H1 (cell line): Measurements from ENCODE around the gene AHI1. TPM values are rescaled to one million over a fixed set of nuclear protein-coding genes. Genes with fewer than 3 reads are reported as not detected.

Experiments used
- CTCF ChIA-PET: fragments of 300-600 bp; sonication (Branson Sonifier 250); formaldehyde crosslinking; loops from one replicate; lab custom pipeline; 2021; ENCODE audit not compliant: partially characterized antibody; lab: Charles Lee
- POLR2A ChIA-PET: fragments of 300-600 bp; sonication (Branson Sonifier 250); formaldehyde crosslinking; loops from one replicate; lab custom pipeline; 2021; ENCODE audit warnings: inconsistent platforms; ENCODE audit not compliant: partially characterized antibody; lab: Charles Lee
- DNase-seq, 2 experiments: peaks; one replicate each; pipeline versions ENCODE4 v3.0.0 to v3.0.0-alpha.2; 2010 to 2022; ENCODE audit warnings: low spot score in 2 of 2, low read depth in 1 of 2, mixed read lengths in 1 of 2
- FAIRE-seq: peaks from 2 replicates; lab custom pipeline; 2011; peaks lifted over from hg19 to GRCh38; lab: Jason Lieb, UNC
- H2AFZ ChIP-seq: 2 replicates; pipeline ENCODE4 v1.8.1; 2012; ENCODE audit warnings: low read length, inconsistent platforms
- H2AK5ac ChIP-seq: 2 replicates; pipeline ENCODE4 v1.6.1; 2013; ENCODE audit warnings: low read depth, low read length
- H2BK120ac ChIP-seq: replicated peaks from 2 replicates; pipeline ENCODE3; 2013; ENCODE audit warnings: low read depth, low read length, inconsistent platforms
- H2BK12ac ChIP-seq: 2 replicates; pipeline ENCODE4 v1.6.1; 2013; ENCODE audit warnings: low read depth, low read length
- H2BK15ac ChIP-seq: 2 replicates; pipeline ENCODE4 v1.6.1; 2013; ENCODE audit warnings: low read length
- H2BK20ac ChIP-seq: 2 replicates; pipeline ENCODE4 v1.6.1; 2013; ENCODE audit warnings: low read length
- H2BK5ac ChIP-seq: 2 replicates; pipeline ENCODE4 v1.6.1; 2013; ENCODE audit warnings: low read depth, low read length
- H3K14ac ChIP-seq: 2 replicates; pipeline ENCODE4 v1.6.1; 2013; ENCODE audit warnings: inconsistent platforms; ENCODE audit not compliant: insufficient read length
- H3K18ac ChIP-seq: 2 replicates; pipeline ENCODE4 v1.6.1; 2013; ENCODE audit warnings: low read length; ENCODE audit errors: extremely low read depth
- H3K23ac ChIP-seq: 2 replicates; pipeline ENCODE4 v1.6.1; 2013; ENCODE audit warnings: inconsistent platforms; ENCODE audit not compliant: insufficient read length
- H3K23me2 ChIP-seq: 2 replicates; pipeline ENCODE4 v1.6.1; 2013; ENCODE audit warnings: low read depth, low read length
- H3K27ac ChIP-seq: 2 replicates; pipeline ENCODE4 v1.6.1; 2011; ENCODE audit warnings: low read depth, low read length, inconsistent platforms
- H3K27me3 ChIP-seq, 4 experiments: replicated peaks in 1 of 4; 1 replicate in 1 of 4; 2 replicates in 3 of 4; pipeline versions ENCODE4 v1.6.1 to v1.8.1; 2011 to 2013; ENCODE audit warnings: low read length in 3 of 4, mild to moderate bottlenecking in 3 of 4, inconsistent platforms in 2 of 4, mixed read lengths in 2 of 4, moderate library complexity in 1 of 4; ENCODE audit not compliant: control insufficient read depth in 3 of 4, insufficient read depth in 3 of 4; ENCODE audit errors: extremely low read depth in 1 of 4
- H3K36me3 ChIP-seq, 4 experiments: 2 replicates each; pipeline versions ENCODE4 v1.6.1 to v1.8.1; 2011 to 2013; ENCODE audit warnings: mild to moderate bottlenecking in 4 of 4, low read length in 3 of 4, moderate library complexity in 2 of 4, control low read depth in 1 of 4, inconsistent platforms in 1 of 4; ENCODE audit not compliant: insufficient read depth in 4 of 4, control insufficient read depth in 2 of 4
- H3K4ac ChIP-seq: replicated peaks from 2 replicates; pipeline ENCODE3; 2013; ENCODE audit warnings: low read length, low read depth, mixed read lengths, inconsistent platforms; ENCODE audit not compliant: insufficient read length
- H3K4me1 ChIP-seq, 4 experiments: replicated peaks in 1 of 4; 1 replicate in 1 of 4; 2 replicates in 3 of 4; pipeline versions ENCODE4 v1.6.1 to v1.8.1; 2011 to 2013; ENCODE audit warnings: low read length in 3 of 4, inconsistent platforms in 2 of 4, mixed read lengths in 1 of 4; ENCODE audit not compliant: insufficient read depth in 4 of 4, control insufficient read depth in 3 of 4
- H3K4me2 ChIP-seq, 2 experiments: 2 replicates each; pipeline versions ENCODE4 v1.6.1 to v1.8.1; 2011 to 2013; ENCODE audit warnings: low read depth in 2 of 2, low read length in 2 of 2, control low read depth in 1 of 2, inconsistent platforms in 1 of 2, mild to moderate bottlenecking in 1 of 2; ENCODE audit not compliant: insufficient read depth in 1 of 2
- H3K4me3 ChIP-seq, 4 experiments: fragments of 200-600, 300-600 bp in 1 of 4; sonication (generic), shearing (Covaris generic), sonication (Bioruptor Twin) in 1 of 4; 2 replicates each; pipeline versions ENCODE4 v1.5.1 to v1.8.1; 2011 to 2016; ENCODE audit warnings: low read length in 4 of 4, low read depth in 3 of 4, control low read depth in 2 of 4, inconsistent platforms in 2 of 4, mild to moderate bottlenecking in 2 of 4, mixed read lengths in 1 of 4, moderate library complexity in 1 of 4; ENCODE audit not compliant: insufficient read depth in 2 of 4; ENCODE audit errors: extremely low read depth in 1 of 4
- H3K56ac ChIP-seq: replicated peaks from 2 replicates; pipeline ENCODE3; 2013; ENCODE audit warnings: low read depth, mild to moderate bottlenecking, mixed read lengths, low read length, inconsistent platforms; ENCODE audit not compliant: insufficient read length
- H3K79me1 ChIP-seq: 2 replicates; pipeline ENCODE4 v1.6.1; 2013; ENCODE audit warnings: low read depth, low read length, control low read depth
- H3K79me2 ChIP-seq, 2 experiments: 2 replicates each; pipeline versions ENCODE4 v1.6.1 to v1.8.1; 2012 to 2013; ENCODE audit warnings: low read length in 2 of 2, mild to moderate bottlenecking in 2 of 2, inconsistent platforms in 1 of 2; ENCODE audit not compliant: insufficient read depth in 2 of 2, control insufficient read depth in 1 of 2
- H3K9ac ChIP-seq, 4 experiments: replicated peaks in 1 of 4; 1 replicate in 1 of 4; 2 replicates in 3 of 4; pipeline versions ENCODE4 v1.6.1 to v1.8.1; 2011 to 2013; ENCODE audit warnings: low read depth in 3 of 4, low read length in 3 of 4, control low read depth in 2 of 4, mild to moderate bottlenecking in 2 of 4, moderate library complexity in 2 of 4, inconsistent platforms in 1 of 4; ENCODE audit errors: extremely low read depth in 1 of 4
- H3K9me3 ChIP-seq, 2 experiments: 2 replicates each; pipeline versions ENCODE4 v1.6.1 to v1.8.1; 2012 to 2013; ENCODE audit warnings: mild to moderate bottlenecking in 2 of 2, moderate library complexity in 2 of 2, control low read depth in 1 of 2, inconsistent platforms in 1 of 2, low read depth in 1 of 2, low read length in 1 of 2, mixed read lengths in 1 of 2; ENCODE audit not compliant: insufficient read depth in 2 of 2
- H4K20me1 ChIP-seq, 2 experiments: replicated peaks in 1 of 2; 2 replicates each; pipeline versions ENCODE3 to v1.8.1; 2011 to 2013; ENCODE audit warnings: inconsistent platforms in 2 of 2, low read length in 2 of 2, mild to moderate bottlenecking in 1 of 2; ENCODE audit not compliant: insufficient read depth in 2 of 2, control insufficient read depth in 1 of 2
- H4K5ac ChIP-seq: 2 replicates; pipeline ENCODE4 v1.6.1; 2013; ENCODE audit warnings: low read length, low read depth, mixed read lengths, inconsistent platforms; ENCODE audit not compliant: insufficient read length
- H4K8ac ChIP-seq: 2 replicates; pipeline ENCODE4 v1.8.0; 2013; ENCODE audit warnings: mild to moderate bottlenecking, moderate library complexity, low read length, inconsistent platforms; ENCODE audit not compliant: insufficient read depth; ENCODE audit errors: extremely low read depth
- H4K91ac ChIP-seq: replicated peaks from 2 replicates; pipeline ENCODE3; 2013; ENCODE audit warnings: low read length, mixed read lengths, inconsistent platforms; ENCODE audit not compliant: insufficient read length
- ASH2L ChIP-seq: fragments of 200-600, 300-600 bp; sonication (generic); IDR thresholded peaks from one replicate; pipeline ENCODE4 v1.7.1; 2017; ENCODE audit warnings: low read length
- E2F6 ChIP-seq: IDR thresholded peaks from 2 replicates; pipeline ENCODE4 v1.6.1; 2012; ENCODE audit warnings: inconsistent platforms
- EGR1 ChIP-seq: IDR thresholded peaks from 2 replicates; pipeline ENCODE4 v1.6.1; 2011; ENCODE audit warnings: low read depth, low read length, borderline replicate concordance
- KDM5A ChIP-seq: fragments of 200-600 bp; IDR thresholded peaks from 2 replicates; pipeline ENCODE4 v1.7.1; 2012; ENCODE audit warnings: mild to moderate bottlenecking, low read length, inconsistent platforms, mixed read lengths
- RXRA ChIP-seq: IDR thresholded peaks from 2 replicates; pipeline ENCODE4 v1.6.1; 2011; ENCODE audit warnings: low read depth, mild to moderate bottlenecking, low read length, moderate library complexity; ENCODE audit not compliant: insufficient read depth
- SRF ChIP-seq: IDR thresholded peaks from 2 replicates; pipeline ENCODE4 v1.6.1; 2011; ENCODE audit warnings: mild to moderate bottlenecking, low read depth, low read length, moderate library complexity
- TAF7 ChIP-seq: optimal IDR thresholded peaks from 2 replicates; pipeline ENCODE3; 2011; ENCODE audit warnings: low read depth, mild to moderate bottlenecking, inconsistent platforms, low read length, moderate library complexity, borderline replicate concordance
- WGBS, 2 experiments: shearing (Covaris generic) in 1 of 2; methylation state at CpG; one replicate each; pipeline versions ENCODE4 v1.1.6 to v1.1.7; 2013 to 2015; ENCODE audit warnings: low lambda C conversion rate in 2 of 2, mixed read lengths in 2 of 2, inconsistent platforms in 1 of 2, low coverage in 1 of 2, missing lambda C conversion rate in 1 of 2; ENCODE audit not compliant: insufficient replicate concordance in 2 of 2, insufficient coverage in 1 of 2, insufficient read length in 1 of 2; ENCODE audit errors: extremely low coverage in 1 of 2, missing lambda C conversion rate in 1 of 2; 5-methylcytosine and 5-hydroxymethylcytosine counted together
- polyA plus RNA-seq, 7 experiments: library from polyadenylated mRNA; depleted of rRNA in 3 of 7; stranded (reverse) in 5 of 7; unstranded in 2 of 7; fragments of >200 nt in 5 of 7; fragments of 200-250 nt in 2 of 7; gene quantifications; 1 replicate in 5 of 7; 2 replicates in 1 of 7; 4 replicates in 1 of 7; pipeline versions ENCODE4 v1.2.1 to v1.2.3, GENCODE V29; 2011 to 2013; ENCODE audit warnings: missing spikeins in 2 of 7, mixed read lengths in 2 of 7
- total RNA-seq: library from RNA; stranded (reverse); fragmentation: NEBNext Ultra II Directional; extraction: Animal tissue kit (Norgen Biotek cat#: 25700); gene quantifications from 2 replicates; pipeline ENCODE4 v1.2.1, GENCODE V29; 2021

The AHI1 gene
- total and polyA plus RNA-seq, 2 of the 8 experiments (the other 6 are each of a cell fraction or from before 2014, with no cell fraction given) = 4.2 to 19.6 TPM

DNA sequence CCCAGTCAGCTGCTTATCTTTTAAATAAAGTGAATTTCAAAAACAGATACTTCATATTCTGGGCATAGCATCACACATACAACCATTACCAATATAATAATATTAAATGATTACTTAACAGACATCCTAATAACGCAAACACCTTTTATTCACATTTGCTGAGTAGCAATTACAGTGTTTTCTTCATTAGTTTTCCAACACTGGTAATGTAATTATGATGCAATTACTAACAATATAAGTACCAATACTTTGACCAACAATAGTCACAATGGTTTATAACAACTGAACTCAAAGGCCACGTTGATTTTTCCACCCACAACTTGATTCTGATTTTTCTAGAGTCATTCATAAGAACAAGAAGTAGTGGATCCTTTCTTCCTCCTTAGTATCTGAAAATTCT is 212.4 kb downstream of the AHI1 start:
- Histone ChIP-seq H3K4me3 (no peak overlapping the region), H3K18ac (no peak overlapping the region), H4K8ac (no peak overlapping the region), H3K23me2 (no peaks in the 10 kb centered on the region), H3K4ac (no peak overlapping the region), H3K4me1 (no peaks in the 10 kb centered on the region), H2BK12ac (no peak overlapping the region), H4K91ac (no peak overlapping the region), H2AFZ (no peak overlapping the region), H2BK15ac (no peak overlapping the region), H3K36me3 (no peaks in the 10 kb centered on the region), H3K9ac (no peak overlapping the region), H2BK20ac (no peak overlapping the region), H3K79me2 (no peaks in the 10 kb centered on the region), H3K4me2 (no peak overlapping the region), H4K5ac (no peak overlapping the region), H2BK120ac (no peak overlapping the region), H2AK5ac (no peak overlapping the region), H3K27ac (no peak overlapping the region), H3K23ac (no peak overlapping the region), H3K56ac (no peak overlapping the region), H3K9me3 (no peaks in the 10 kb centered on the region), H4K20me1 (no peaks in the 10 kb centered on the region), H3K27me3 (no peaks in the 10 kb centered on the region), H3K79me1 (no peaks in the 10 kb centered on the region), H2BK5ac (no peak overlapping the region), H3K14ac (no peak overlapping the region)
- ChIA-PET CTCF (no interaction called here), POLR2A (no interaction called here)
- no peak for FAIRE-seq
- WGBS, 2 experiments = 89% methylated on average over 2 of the region's 2 CpGs; no CpG with 5 or more reads in 1 of the 2 experiments
- DNase-seq = no peak
- TF ChIP-seq ASH2L (no peak), E2F6 (no peak), KDM5A (no peak), TAF7 (no peak), SRF (no peak), RXRA (no peak), EGR1 (no peak)
